Left lung (tissue), 10 donors: ENCODE results near the gene MEAK7. TPM values are rescaled to one million over a fixed set of nuclear protein-coding genes. Genes with fewer than 3 reads are reported as not detected.

Experiments used
- ATAC-seq: fragments of 200-7000 bp; cut with Tn5 transposase; one replicate; pipeline ENCODE4 v1.9.1; 2020; ENCODE audit warnings: moderate library complexity
- DNase-seq, 4 donors: peaks; one replicate each; pipeline ENCODE4 v3.0.0-alpha.2; 2013 to 2020
- H3K27ac ChIP-seq, 2 donors: fragments of 200-600 bp; sonication (generic) in 1 of 2; one replicate each; pipeline versions ENCODE4 v1.5.0 to v1.8.0; 2020 to 2021
- H3K27me3 ChIP-seq, 2 donors: fragments of 200-600 bp; sonication (generic) in 1 of 2; one replicate each; pipeline versions ENCODE4 v1.5.0 to v1.8.0; 2020 to 2021
- H3K36me3 ChIP-seq, 2 donors: fragments of 200-600 bp; sonication (generic) in 1 of 2; one replicate each; pipeline versions ENCODE4 v1.5.0 to v1.8.0; 2020 to 2021
- H3K4me1 ChIP-seq, 2 donors: fragments of 200-600 bp; one replicate each; pipeline ENCODE4 v1.8.0; 2021
- H3K4me3 ChIP-seq, 2 donors: fragments of 200-600 bp; sonication (generic) in 1 of 2; one replicate each; pipeline versions ENCODE4 v1.5.0 to v1.8.0; 2020 to 2021; ENCODE audit warnings: mild to moderate bottlenecking in 1 of 2
- H3K9me3 ChIP-seq, 2 donors: fragments of 200-600 bp; sonication (generic) in 1 of 2; one replicate each; pipeline versions ENCODE4 v1.5.0 to v1.8.0; 2020 to 2021
- intact Hi-C, 2 donors: fragments of 100-400 bp; cut with DNase I; formaldehyde crosslinking; loops; one replicate each; pipeline versions ENCODE4 v1.11.2 to v1.14.2; 2022
- polyA plus RNA-seq, 6 donors: library from polyadenylated mRNA; unstranded; fragments of 120-200 nt; gene quantifications; one replicate each; pipeline ENCODE4 v1.2.1, GENCODE V29; 2013; ENCODE audit not compliant: insufficient read length in 6 of 6
- total RNA-seq, 2 donors: library from RNA; stranded (reverse); fragmentation: NEBNext Ultra II Directional; extraction: Animal tissue kit (Norgen Biotek cat#: 25700); gene quantifications; one replicate each; pipeline ENCODE4 v1.2.1, GENCODE V29; 2021
- TF ChIP-seq, protein P1 (sequence below), 2 donors: fragments of 200-600 bp; sonication (generic) in 1 of 2; IDR thresholded peaks; one replicate each; pipeline versions ENCODE4 v1.5.0 to v1.8.0; 2021; ENCODE audit warnings: antibody characterized with exemption in 2 of 2
- donor health status: DM: no; HTN: yes; CAD: no.
- donor health status: DM: no; HTN: no; CAD: no.

The MEAK7 gene
- total and polyA plus RNA-seq, 8 donors = 13.1 to 22.3 (median 20.3) TPM

GRCh38 chr16:84538222-84538840, 33.9 kb upstream of the MEAK7 start:
- Histone ChIP-seq H3K4me3 (no peak overlapping the region), H3K27me3 (no peaks in the 10 kb centered on the region), H3K4me1 (peaks cover 0 to 3% of the 10 kb centered on the region in 2 donors), H3K9me3 (no peaks in the 10 kb centered on the region), H3K27ac (peak overlapping the region in 1 of 2 donors; percentile 50), H3K36me3 (no peaks in the 10 kb centered on the region)
- TF ChIP-seq, protein P1, sequence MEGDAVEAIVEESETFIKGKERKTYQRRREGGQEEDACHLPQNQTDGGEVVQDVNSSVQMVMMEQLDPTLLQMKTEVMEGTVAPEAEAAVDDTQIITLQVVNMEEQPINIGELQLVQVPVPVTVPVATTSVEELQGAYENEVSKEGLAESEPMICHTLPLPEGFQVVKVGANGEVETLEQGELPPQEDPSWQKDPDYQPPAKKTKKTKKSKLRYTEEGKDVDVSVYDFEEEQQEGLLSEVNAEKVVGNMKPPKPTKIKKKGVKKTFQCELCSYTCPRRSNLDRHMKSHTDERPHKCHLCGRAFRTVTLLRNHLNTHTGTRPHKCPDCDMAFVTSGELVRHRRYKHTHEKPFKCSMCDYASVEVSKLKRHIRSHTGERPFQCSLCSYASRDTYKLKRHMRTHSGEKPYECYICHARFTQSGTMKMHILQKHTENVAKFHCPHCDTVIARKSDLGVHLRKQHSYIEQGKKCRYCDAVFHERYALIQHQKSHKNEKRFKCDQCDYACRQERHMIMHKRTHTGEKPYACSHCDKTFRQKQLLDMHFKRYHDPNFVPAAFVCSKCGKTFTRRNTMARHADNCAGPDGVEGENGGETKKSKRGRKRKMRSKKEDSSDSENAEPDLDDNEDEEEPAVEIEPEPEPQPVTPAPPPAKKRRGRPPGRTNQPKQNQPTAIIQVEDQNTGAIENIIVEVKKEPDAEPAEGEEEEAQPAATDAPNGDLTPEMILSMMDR (IDR thresholded peaks at IDR 0.05) = no peak
- intact Hi-C loops = no loop called here
- DNase-seq = no peak
- ATAC-seq = no peak

- Histone ChIP-seq H3K27ac (peak overlapping the region in 1 of 2 donors; percentile 50), H3K36me3 (no peaks in the 10 kb centered on the region), H3K9me3 (no peaks in the 10 kb centered on the region), H3K27me3 (no peaks in the 10 kb centered on the region), H3K4me1 (peaks cover 1 to 10% of the 10 kb centered on the region in 2 donors), H3K4me3 (no peak overlapping the region)
- TF ChIP-seq, protein P1 (IDR thresholded peaks at IDR 0.05) = no peak
- no peak for ATAC-seq
- intact Hi-C loops = no loop called here
- DNase-seq = no peak
Observed at GRCh38 chr16:84537491-84538151, 33.2 kb upstream of the MEAK7 start.

DNA sequence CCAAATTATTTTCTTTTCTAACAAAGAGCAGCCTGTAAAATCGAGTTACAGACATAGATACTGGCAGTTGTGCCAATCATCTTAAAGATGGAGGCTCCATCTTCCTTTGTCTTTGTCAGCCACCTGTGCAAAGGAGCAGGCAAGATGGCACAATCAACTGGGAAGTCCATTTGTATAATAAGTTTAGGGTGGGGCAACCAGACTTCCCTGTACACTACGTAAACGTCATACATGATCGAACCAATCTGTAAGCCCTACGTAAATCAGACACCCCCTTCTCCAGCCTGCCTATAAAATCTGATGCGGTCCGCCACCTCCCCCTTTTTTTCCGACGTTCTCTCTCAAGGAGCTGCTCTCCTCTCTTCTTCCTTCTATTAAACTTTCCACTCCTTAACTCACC, 31.4 kb upstream of the MEAK7 start:
- peaks cover 9 to 24% of the 10 kb centered on the region in 2 donors for H3K4me1 ChIP-seq
- no peaks in the 10 kb centered on the region for H3K9me3 ChIP-seq
- no peak for DNase-seq
- ATAC-seq = no peak
- no peak overlapping the region for H3K4me3 ChIP-seq
- no peaks in the 10 kb centered on the region for H3K36me3 ChIP-seq
- TF ChIP-seq, protein P1 (IDR thresholded peaks at IDR 0.05) = no peak
- intact Hi-C loops = no loop called here
- no peak overlapping the region for H3K27ac ChIP-seq
- H3K27me3 ChIP-seq = no peaks in the 10 kb centered on the region

DNA sequence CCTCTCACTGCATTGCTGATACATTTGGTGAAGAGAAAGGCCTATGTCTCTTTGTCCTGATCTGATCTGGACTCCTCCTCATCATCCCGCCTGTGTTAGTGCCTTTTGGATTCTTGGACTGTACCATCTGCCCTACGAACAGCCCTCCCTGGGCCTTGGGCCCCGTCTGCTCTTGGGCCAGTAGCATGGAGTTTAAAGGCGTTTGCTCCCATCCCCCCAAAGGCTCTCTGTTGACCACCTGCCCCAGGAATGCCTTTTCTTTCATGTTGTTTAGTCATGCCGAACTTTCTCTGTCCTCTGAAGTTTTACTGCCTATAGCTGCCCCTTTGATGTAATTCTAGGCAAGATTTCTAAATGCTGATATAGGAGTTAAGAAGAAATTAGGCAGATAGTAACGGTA, 30.9 kb upstream of the MEAK7 start:
- Histone ChIP-seq H3K27me3 (no peaks in the 10 kb centered on the region), H3K27ac (no peak overlapping the region), H3K9me3 (no peaks in the 10 kb centered on the region), H3K36me3 (no peaks in the 10 kb centered on the region), H3K4me3 (no peak overlapping the region), H3K4me1 (peaks cover 9 to 24% of the 10 kb centered on the region in 2 donors)
- ATAC-seq (no peak), DNase-seq (no peak)
- intact Hi-C loops = no loop called here
- TF ChIP-seq, protein P1 (IDR thresholded peaks at IDR 0.05) = no peak

DNA sequence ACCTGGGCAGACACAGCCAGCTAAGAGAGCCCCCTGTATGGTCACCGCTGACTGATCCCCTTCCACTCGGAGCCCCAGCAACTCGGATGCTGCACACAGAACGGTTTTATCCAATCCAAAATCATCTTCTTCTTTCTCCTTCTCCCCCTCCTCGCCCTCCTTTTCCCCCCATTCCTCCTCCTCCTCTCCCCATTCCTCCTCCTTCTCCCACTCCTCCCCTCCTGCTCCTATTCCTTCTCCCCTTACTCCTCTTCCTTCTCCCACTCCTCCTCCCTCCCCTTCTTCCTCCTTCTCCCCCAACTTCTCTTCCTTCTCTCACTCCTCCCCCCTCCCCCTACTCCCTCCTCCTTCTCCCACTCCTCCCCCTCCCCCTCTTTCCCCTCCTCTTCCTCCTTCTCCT, 30.4 kb upstream of the MEAK7 start:
- no peak overlapping the region for H3K27ac ChIP-seq
- H3K4me1 ChIP-seq = peaks cover 9 to 24% of the 10 kb centered on the region in 2 donors
- DNase-seq = no peak
- no peak for ATAC-seq
- no peaks in the 10 kb centered on the region for H3K36me3 ChIP-seq
- H3K9me3 ChIP-seq = peaks cover 0 to under 1% of the 10 kb centered on the region in 2 donors
- no peak overlapping the region for H3K4me3 ChIP-seq
- intact Hi-C loops = no loop called here
- no peaks in the 10 kb centered on the region for H3K27me3 ChIP-seq
- TF ChIP-seq, protein P1 (IDR thresholded peaks at IDR 0.05) = no peak
